ENCODE measurements around the gene ATF7IP2.

GRCh38 chr16:10410469-10410868, 24.6 kb downstream of the ATF7IP2 start:
- no peak for TF ChIP-seq CTCF (IDR thresholded peaks at IDR 0.05; ENCODE audit: low read depth, low read length, missing input control)
- TF ChIP-seq, protein P1, sequence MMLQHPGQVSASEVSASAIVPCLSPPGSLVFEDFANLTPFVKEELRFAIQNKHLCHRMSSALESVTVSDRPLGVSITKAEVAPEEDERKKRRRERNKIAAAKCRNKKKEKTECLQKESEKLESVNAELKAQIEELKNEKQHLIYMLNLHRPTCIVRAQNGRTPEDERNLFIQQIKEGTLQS (IDR thresholded peaks at IDR 0.05) = no peak
- TF ChIP-seq RAD21 (IDR thresholded peaks at IDR 0.05) = no peak
- no peak for TF ChIP-seq RXRA (IDR thresholded peaks at IDR 0.05)
- no peak for TF ChIP-seq JUND (IDR thresholded peaks at IDR 0.05)
- TF ChIP-seq ZBTB33 (IDR thresholded peaks at IDR 0.05) = no peak
- no peak for TF ChIP-seq YY1 (IDR thresholded peaks at IDR 0.05)
- TF ChIP-seq, protein P2, sequence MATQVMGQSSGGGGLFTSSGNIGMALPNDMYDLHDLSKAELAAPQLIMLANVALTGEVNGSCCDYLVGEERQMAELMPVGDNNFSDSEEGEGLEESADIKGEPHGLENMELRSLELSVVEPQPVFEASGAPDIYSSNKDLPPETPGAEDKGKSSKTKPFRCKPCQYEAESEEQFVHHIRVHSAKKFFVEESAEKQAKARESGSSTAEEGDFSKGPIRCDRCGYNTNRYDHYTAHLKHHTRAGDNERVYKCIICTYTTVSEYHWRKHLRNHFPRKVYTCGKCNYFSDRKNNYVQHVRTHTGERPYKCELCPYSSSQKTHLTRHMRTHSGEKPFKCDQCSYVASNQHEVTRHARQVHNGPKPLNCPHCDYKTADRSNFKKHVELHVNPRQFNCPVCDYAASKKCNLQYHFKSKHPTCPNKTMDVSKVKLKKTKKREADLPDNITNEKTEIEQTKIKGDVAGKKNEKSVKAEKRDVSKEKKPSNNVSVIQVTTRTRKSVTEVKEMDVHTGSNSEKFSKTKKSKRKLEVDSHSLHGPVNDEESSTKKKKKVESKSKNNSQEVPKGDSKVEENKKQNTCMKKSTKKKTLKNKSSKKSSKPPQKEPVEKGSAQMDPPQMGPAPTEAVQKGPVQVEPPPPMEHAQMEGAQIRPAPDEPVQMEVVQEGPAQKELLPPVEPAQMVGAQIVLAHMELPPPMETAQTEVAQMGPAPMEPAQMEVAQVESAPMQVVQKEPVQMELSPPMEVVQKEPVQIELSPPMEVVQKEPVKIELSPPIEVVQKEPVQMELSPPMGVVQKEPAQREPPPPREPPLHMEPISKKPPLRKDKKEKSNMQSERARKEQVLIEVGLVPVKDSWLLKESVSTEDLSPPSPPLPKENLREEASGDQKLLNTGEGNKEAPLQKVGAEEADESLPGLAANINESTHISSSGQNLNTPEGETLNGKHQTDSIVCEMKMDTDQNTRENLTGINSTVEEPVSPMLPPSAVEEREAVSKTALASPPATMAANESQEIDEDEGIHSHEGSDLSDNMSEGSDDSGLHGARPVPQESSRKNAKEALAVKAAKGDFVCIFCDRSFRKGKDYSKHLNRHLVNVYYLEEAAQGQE (IDR thresholded peaks at IDR 0.05) = no peak
- TF ChIP-seq TAF1 (conservative IDR thresholded peaks at IDR 0.05) = no peak
- TF ChIP-seq SP1 (IDR thresholded peaks at IDR 0.05) = no peak
- no peak for TF ChIP-seq EGR1 (IDR thresholded peaks at IDR 0.05; ENCODE audit: low read depth in 2 of 2)
